A673 (cell line): ENCODE data around the gene OR2T10.

ENCODE experiments used
- CTCF ChIP-seq: fragments of 300-800, 200-600 bp; sonication (generic); conservative IDR thresholded peaks from 2 replicates; pipeline ENCODE4 v1.5.1; 2017; ENCODE audit warnings: low read depth, mild to moderate bottlenecking, antibody characterized with exemption, low read length, moderate library complexity, mixed read lengths
- EZH2 ChIP-seq: fragments of 200-600 bp; sonication (generic); IDR thresholded peaks from 2 replicates; pipeline ENCODE4 v1.6.1; 2017; ENCODE audit warnings: borderline replicate concordance, low read depth, mild to moderate bottlenecking, mixed read lengths, antibody characterized with exemption, low read length; ENCODE audit not compliant: poor library complexity, severe bottlenecking

GRCh38 chr1:248589334-248589733 is 8.2 kb downstream of the OR2T10 start:
- TF ChIP-seq CTCF (no peak), EZH2 (no peak)
